HUES6 (cell line): ENCODE results near the gene GLRA1.

ENCODE experiments used
- H3K27ac ChIP-seq: 2 replicates; pipeline ENCODE4 v1.7.0; 2013; ENCODE audit warnings: low read depth, mild to moderate bottlenecking, low read length, inconsistent platforms
- H3K27me3 ChIP-seq: 2 replicates; pipeline ENCODE4 v1.6.1; 2013; ENCODE audit warnings: low read length; ENCODE audit not compliant: control insufficient read depth, insufficient read depth
- H3K36me3 ChIP-seq: 2 replicates; pipeline ENCODE4 v1.6.1; 2013; ENCODE audit warnings: low read length; ENCODE audit not compliant: control insufficient read depth, insufficient read depth
- H3K4me1 ChIP-seq: 2 replicates; pipeline ENCODE4 v1.6.1; 2013; ENCODE audit warnings: low read length; ENCODE audit not compliant: control insufficient read depth, insufficient read depth
- H3K4me3 ChIP-seq: 2 replicates; pipeline ENCODE4 v1.5.1; 2013; ENCODE audit warnings: low read depth, low read length
- H3K9ac ChIP-seq: one replicate; pipeline ENCODE4 v1.6.1; 2013; ENCODE audit warnings: mild to moderate bottlenecking, low read length
- H3K9me3 ChIP-seq: 2 replicates; pipeline ENCODE4 v1.6.1; 2013; ENCODE audit warnings: low read depth, low read length; ENCODE audit not compliant: control insufficient read depth, insufficient read depth

GLRA1 gene

GRCh38 chr5:151917904-151918303 lies 6.7 kb downstream of the GLRA1 start:
- Histone ChIP-seq H3K27ac (no peak overlapping the region), H3K9ac (no peak overlapping the region), H3K4me3 (no peak overlapping the region), H3K9me3 (no peaks in the 10 kb centered on the region), H3K27me3 (peaks cover 24% of the 10 kb centered on the region), H3K4me1 (peaks cover 14% of the 10 kb centered on the region), H3K36me3 (no peaks in the 10 kb centered on the region)

DNA sequence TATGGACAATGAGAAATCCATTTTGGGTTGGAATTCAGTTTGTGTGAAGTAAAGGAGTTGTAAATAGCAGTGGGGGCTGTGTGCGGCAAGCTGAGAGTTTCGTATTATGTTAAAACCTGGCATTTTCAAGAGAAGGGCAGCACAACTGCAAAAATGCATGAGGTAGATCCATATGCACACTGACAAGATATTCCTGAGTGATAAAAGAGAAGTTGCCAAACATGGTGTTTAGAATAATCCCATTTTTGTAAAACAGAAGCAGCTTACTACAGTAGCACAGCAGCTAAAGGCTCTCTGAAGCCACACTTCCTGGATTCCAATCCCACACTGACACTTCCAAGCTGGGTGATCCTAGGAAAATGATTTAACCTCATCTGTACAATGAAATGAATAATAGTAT lies 11.2 kb downstream of the GLRA1 start:
- Histone ChIP-seq H3K9ac (no peak overlapping the region), H3K4me3 (no peak overlapping the region), H3K36me3 (no peaks in the 10 kb centered on the region), H3K9me3 (no peaks in the 10 kb centered on the region), H3K27ac (no peak overlapping the region), H3K27me3 (peaks cover 20% of the 10 kb centered on the region; the same call in 1 of the 2 replicates), H3K4me1 (peaks cover 20% of the 10 kb centered on the region)

GRCh38 chr5:151912360-151912759 lies 12.3 kb downstream of the GLRA1 start:
- no peak overlapping the region for H3K27ac ChIP-seq
- no peak overlapping the region for H3K9ac ChIP-seq
- H3K36me3 ChIP-seq, result no peaks in the 10 kb centered on the region
- H3K4me1 ChIP-seq, result peaks cover 11% of the 10 kb centered on the region; the same call in 1 of the 2 replicates
- H3K27me3 ChIP-seq, result peaks cover 31% of the 10 kb centered on the region; the same call in 1 of the 2 replicates
- H3K4me3 ChIP-seq, result no peak overlapping the region
- no peaks in the 10 kb centered on the region for H3K9me3 ChIP-seq

- Histone ChIP-seq H3K9me3 (no peaks in the 10 kb centered on the region), H3K9ac (no peak overlapping the region), H3K27ac (no peak overlapping the region), H3K4me3 (no peak overlapping the region), H3K27me3 (peaks cover 44% of the 10 kb centered on the region), H3K36me3 (no peaks in the 10 kb centered on the region), H3K4me1 (peaks cover 11% of the 10 kb centered on the region)
Observed at GRCh38 chr5:151911011-151911410, 13.6 kb downstream of the GLRA1 start.

DNA sequence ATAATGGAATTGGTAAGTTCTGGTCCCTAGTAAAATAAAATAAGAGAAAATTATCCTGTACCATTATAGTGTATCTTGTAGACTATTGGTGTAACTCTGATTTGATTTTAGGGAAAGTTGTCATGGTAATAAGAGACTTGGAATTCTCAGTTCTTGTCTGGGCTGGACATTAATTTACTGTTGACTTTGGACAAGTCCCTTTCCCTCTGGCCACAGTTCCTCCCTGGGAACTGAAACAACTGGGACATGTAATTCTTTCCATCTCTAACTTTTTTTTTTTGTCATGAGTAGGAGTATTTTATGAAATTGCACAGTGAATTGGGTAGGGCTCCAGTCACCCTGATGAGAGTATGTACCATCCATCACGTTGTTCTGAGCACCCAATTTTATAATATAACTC lies 15.0 kb downstream of the GLRA1 start:
- no peaks in the 10 kb centered on the region for H3K9me3 ChIP-seq
- H3K9ac ChIP-seq, result no peak overlapping the region
- H3K4me1 ChIP-seq, result peaks cover 17% of the 10 kb centered on the region
- no peak overlapping the region for H3K4me3 ChIP-seq
- no peaks in the 10 kb centered on the region for H3K36me3 ChIP-seq
- H3K27me3 ChIP-seq, result peaks cover 58% of the 10 kb centered on the region
- no peak overlapping the region for H3K27ac ChIP-seq

DNA sequence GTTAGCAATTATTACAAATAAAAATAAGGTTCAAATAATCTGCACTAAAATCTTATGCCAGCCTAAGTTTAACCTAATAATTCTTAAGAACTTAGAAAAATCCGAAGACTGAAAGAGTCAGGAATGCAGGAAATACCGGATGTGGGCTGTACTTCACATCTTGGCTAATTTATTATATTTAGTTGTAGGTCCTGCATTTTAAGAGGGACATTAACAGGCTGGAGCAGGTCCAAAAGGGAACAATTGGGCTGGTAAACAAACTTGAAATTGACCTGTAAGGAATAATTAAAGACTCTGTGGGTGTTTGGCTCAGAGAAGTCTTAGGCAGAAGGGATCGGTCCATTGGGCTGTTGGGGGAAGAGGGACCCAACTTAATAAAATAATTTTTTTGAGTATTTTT lies 18.4 kb downstream of the GLRA1 start:
- Histone ChIP-seq H3K27ac (no peak overlapping the region), H3K27me3 (peaks cover 79% of the 10 kb centered on the region), H3K9me3 (no peaks in the 10 kb centered on the region), H3K9ac (no peak overlapping the region), H3K4me3 (no peak overlapping the region), H3K36me3 (no peaks in the 10 kb centered on the region), H3K4me1 (peaks cover 26% of the 10 kb centered on the region)

GRCh38 chr5:151905557-151905961 lies 19.1 kb downstream of the GLRA1 start:
- Histone ChIP-seq H3K4me1 (peaks cover 26% of the 10 kb centered on the region), H3K36me3 (no peaks in the 10 kb centered on the region), H3K4me3 (no peak overlapping the region), H3K9me3 (no peaks in the 10 kb centered on the region), H3K27ac (no peak overlapping the region), H3K9ac (no peak overlapping the region), H3K27me3 (peaks cover 86% of the 10 kb centered on the region)

DNA sequence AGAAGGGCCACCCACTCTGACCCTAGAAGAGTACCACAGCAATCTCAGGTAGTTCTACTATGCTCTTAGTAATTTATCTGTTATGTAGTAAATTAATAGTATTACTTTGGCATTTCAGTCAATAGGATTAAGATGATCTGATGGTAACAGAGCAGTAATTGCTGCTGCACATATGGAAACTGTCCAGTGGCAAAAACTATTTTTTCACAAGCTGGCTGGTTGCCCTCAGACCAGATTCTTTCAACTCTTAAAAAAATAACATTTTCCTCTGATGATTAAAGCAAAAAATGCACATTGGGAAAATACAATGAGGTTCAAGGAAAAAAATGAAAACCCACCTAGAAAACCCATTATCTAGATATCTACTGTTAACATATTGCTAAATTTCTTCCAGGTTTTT lies 19.7 kb downstream of the GLRA1 start:
- H3K27ac ChIP-seq, result no peak overlapping the region
- peaks cover 26% of the 10 kb centered on the region for H3K4me1 ChIP-seq
- H3K9me3 ChIP-seq, result no peaks in the 10 kb centered on the region
- no peak overlapping the region for H3K4me3 ChIP-seq
- H3K9ac ChIP-seq, result no peak overlapping the region
- no peaks in the 10 kb centered on the region for H3K36me3 ChIP-seq
- H3K27me3 ChIP-seq, result peaks cover 88% of the 10 kb centered on the region

GRCh38 chr5:151904127-151904526 lies 20.5 kb downstream of the GLRA1 start:
- no peak overlapping the region for H3K27ac ChIP-seq
- H3K4me3 ChIP-seq, result no peak overlapping the region
- no peak overlapping the region for H3K9ac ChIP-seq
- peaks cover 92% of the 10 kb centered on the region for H3K27me3 ChIP-seq
- H3K4me1 ChIP-seq, result peaks cover 31% of the 10 kb centered on the region
- no peaks in the 10 kb centered on the region for H3K9me3 ChIP-seq
- H3K36me3 ChIP-seq, result no peaks in the 10 kb centered on the region

DNA sequence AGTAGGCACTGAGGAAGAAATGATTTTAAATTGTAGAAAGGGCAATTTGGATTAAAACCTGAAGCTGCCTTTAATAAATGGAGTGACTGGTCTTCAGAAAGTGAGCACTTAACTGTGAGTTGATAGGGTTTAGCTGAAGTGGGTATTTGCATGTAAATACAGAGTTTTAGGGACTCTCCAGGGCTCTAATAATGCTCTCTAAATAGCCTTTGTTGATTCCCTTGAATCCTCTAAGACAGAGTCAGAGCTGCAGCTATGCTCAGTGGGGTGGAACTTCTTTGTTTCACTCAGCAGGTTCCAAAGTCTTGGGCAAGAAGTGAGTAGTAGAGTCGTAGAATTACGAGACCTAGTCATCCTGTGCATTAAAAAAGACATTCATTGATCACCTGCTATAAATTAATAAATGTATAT lies 21.4 kb downstream of the GLRA1 start:
- H3K27me3 ChIP-seq, result peaks cover 98% of the 10 kb centered on the region
- no peak overlapping the region for H3K9ac ChIP-seq
- no peaks in the 10 kb centered on the region for H3K9me3 ChIP-seq
- H3K27ac ChIP-seq, result no peak overlapping the region
- H3K4me1 ChIP-seq, result peaks cover 31% of the 10 kb centered on the region
- H3K4me3 ChIP-seq, result no peak overlapping the region
- no peaks in the 10 kb centered on the region for H3K36me3 ChIP-seq

GRCh38 chr5:151902215-151902614 lies 22.4 kb downstream of the GLRA1 start:
- H3K9me3 ChIP-seq, result no peaks in the 10 kb centered on the region
- no peak overlapping the region for H3K4me3 ChIP-seq
- no peak overlapping the region for H3K27ac ChIP-seq
- H3K27me3 ChIP-seq, result peaks cover 91% of the 10 kb centered on the region
- H3K9ac ChIP-seq, result no peak overlapping the region
- H3K36me3 ChIP-seq, result no peaks in the 10 kb centered on the region
- H3K4me1 ChIP-seq, result peaks cover 31% of the 10 kb centered on the region

GRCh38 chr5:151901611-151902010 lies 23.0 kb downstream of the GLRA1 start:
- H3K4me3 ChIP-seq, result no peak overlapping the region
- H3K36me3 ChIP-seq, result no peaks in the 10 kb centered on the region
- H3K9ac ChIP-seq, result no peak overlapping the region
- no peak overlapping the region for H3K27ac ChIP-seq
- H3K27me3 ChIP-seq, result peaks cover 85% of the 10 kb centered on the region
- peaks cover 31% of the 10 kb centered on the region for H3K4me1 ChIP-seq
- H3K9me3 ChIP-seq, result no peaks in the 10 kb centered on the region
